Erythroblast (primary cell): Measurements from ENCODE around the gene TNPO2.

Source experiments
- GATA1 ChIP-seq: IDR thresholded peaks from 2 replicates; pipeline ENCODE4 v1.6.1; 2011; ENCODE audit warnings: low read depth, mild to moderate bottlenecking, control low read depth, low read length, moderate library complexity
- POLR2A ChIP-seq: IDR thresholded peaks from 2 replicates; pipeline ENCODE4 v1.6.1; 2011; ENCODE audit warnings: mild to moderate bottlenecking, low read length

DNA sequence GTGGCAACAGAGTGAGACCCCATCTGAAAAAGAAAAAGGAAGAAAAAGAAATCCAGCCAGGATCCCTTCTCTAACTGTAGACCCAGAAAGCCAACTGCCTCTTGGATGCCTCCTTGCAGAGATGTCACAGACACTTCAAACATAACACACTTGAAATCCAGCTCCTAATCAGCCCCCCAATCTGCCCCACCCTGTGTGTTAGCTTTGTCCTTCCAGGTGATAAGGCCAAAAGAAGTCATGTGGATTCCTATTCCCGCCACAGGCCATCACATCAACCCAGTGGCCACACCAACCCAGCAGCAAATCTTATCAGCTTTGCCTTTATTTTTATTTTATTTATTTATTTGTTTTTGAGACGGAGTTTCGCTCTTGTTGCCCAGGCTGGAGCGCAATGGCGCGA lies 36.0 kb upstream of the TNPO2 start:
- TF ChIP-seq POLR2A (no peak), GATA1 (no peak)
